Measurements from ENCODE around the gene CTIF.

CTIF gene

GRCh38 chr18:48687346-48688042 lies 148.7 kb downstream of the CTIF start:
- TF ChIP-seq, protein P1, sequence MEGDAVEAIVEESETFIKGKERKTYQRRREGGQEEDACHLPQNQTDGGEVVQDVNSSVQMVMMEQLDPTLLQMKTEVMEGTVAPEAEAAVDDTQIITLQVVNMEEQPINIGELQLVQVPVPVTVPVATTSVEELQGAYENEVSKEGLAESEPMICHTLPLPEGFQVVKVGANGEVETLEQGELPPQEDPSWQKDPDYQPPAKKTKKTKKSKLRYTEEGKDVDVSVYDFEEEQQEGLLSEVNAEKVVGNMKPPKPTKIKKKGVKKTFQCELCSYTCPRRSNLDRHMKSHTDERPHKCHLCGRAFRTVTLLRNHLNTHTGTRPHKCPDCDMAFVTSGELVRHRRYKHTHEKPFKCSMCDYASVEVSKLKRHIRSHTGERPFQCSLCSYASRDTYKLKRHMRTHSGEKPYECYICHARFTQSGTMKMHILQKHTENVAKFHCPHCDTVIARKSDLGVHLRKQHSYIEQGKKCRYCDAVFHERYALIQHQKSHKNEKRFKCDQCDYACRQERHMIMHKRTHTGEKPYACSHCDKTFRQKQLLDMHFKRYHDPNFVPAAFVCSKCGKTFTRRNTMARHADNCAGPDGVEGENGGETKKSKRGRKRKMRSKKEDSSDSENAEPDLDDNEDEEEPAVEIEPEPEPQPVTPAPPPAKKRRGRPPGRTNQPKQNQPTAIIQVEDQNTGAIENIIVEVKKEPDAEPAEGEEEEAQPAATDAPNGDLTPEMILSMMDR (IDR thresholded peaks at IDR 0.05), result no peak
- TF ChIP-seq ZFX (IDR thresholded peaks at IDR 0.05; ENCODE audit: borderline replicate concordance), result no peak
- no peak overlapping the region for H3K27ac ChIP-seq

- H3K27ac ChIP-seq, result no peak overlapping the region
- TF ChIP-seq ZFX (IDR thresholded peaks at IDR 0.05; ENCODE audit: borderline replicate concordance), result no peak
- TF ChIP-seq, protein P1 (IDR thresholded peaks at IDR 0.05), result no peak
Observed at GRCh38 chr18:48688961-48689360, 150.1 kb downstream of the CTIF start.

DNA sequence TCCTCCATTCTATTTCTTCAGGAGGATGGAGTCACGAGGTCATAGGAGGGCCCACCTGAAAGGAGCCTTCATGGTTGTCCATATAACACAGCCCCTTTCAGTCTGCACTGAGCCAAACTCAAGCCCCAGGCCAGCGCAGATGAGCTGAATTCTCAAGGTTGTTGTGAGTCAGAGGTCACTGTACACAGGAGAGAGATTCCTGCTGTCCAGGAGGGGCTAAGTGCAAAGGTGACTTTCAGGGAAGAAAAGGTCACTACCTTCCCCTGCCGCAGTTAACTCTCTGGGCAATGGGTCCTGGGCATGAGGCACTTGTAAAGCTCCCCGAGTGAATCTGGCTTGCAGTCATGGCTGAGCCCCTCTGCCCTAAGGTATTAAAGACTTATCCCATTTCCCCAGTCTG lies 150.7 kb downstream of the CTIF start:
- TF ChIP-seq, protein P1 (IDR thresholded peaks at IDR 0.05), result no peak
- TF ChIP-seq ZFX (IDR thresholded peaks at IDR 0.05; ENCODE audit: borderline replicate concordance), result no peak
- H3K27ac ChIP-seq, result no peak overlapping the region

DNA sequence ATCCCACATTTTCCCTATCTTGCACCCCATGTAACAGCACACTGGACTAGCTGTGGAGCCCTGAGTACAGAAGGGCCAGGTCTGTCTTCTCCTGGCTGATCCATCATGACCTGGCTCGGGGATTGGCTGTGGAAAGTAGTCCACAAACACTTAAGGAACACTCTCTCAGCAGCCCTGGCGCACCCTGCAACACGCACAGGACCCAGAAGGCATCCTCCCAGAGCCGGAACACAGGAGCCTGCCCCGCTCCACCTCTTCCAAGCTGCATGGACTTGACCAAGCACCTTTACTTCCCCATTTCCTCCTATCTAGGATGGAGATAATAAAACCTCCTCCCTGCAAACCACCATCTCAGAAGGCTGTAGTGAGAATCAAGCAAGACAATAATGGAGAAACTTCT lies 151.7 kb downstream of the CTIF start:
- H3K27ac ChIP-seq, result no peak overlapping the region
- TF ChIP-seq, protein P1 (IDR thresholded peaks at IDR 0.05), result no peak
- no peak for TF ChIP-seq ZFX (IDR thresholded peaks at IDR 0.05; ENCODE audit: borderline replicate concordance)

DNA sequence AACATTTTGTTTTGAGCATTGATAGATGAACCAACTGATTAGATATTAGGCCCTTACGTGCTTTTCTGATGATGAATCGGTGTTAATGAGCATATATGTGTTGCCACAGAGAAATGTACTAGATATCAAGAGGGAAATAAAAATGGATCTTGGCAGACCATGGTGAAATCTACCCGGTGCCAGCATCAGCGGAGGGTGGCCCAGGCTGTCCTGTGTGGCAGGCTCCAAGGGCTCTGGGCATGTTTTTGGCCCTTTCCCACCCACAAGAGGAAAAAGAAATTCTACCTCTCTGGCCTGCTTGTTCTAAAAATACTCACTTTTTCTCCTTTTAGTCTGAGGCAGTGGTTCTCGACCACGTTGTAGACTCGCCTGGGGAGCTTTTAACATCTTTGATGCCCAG lies 154.2 kb downstream of the CTIF start:
- H3K27ac ChIP-seq, result no peak overlapping the region
- TF ChIP-seq, protein P1 (IDR thresholded peaks at IDR 0.05), result no peak
- no peak for TF ChIP-seq ZFX (IDR thresholded peaks at IDR 0.05; ENCODE audit: borderline replicate concordance)

DNA sequence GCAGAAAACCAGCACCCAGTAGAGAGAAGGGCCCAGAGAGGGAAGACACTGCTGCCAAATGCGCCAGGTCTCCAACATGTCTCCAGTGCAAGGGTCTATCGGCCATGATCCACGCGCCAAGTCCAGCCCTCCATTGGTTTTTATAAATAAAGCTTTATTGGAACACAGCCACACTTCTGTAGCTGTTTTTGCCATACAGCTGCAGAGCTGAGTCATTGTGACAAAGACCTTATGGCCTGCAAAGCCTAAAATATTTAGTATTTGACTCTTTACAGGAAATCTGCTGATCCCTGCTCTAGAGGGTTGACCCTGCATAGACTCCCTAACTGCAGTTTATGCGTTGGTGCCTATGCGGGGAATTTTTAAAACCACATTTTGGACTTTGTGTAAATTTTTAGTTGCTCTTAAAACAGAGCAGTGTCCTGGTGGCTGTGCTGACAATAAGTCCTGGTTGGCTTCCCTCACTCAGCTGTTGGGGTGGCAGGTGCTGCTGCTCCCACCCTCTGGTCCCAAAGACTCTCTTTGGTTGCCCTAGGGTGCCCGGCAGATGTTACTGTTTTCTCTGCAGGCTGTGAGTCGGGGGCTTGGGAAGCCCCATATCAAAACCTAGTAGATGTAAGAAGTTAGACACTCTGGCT lies 154.9 kb downstream of the CTIF start:
- no peak overlapping the region for H3K27ac ChIP-seq
- TF ChIP-seq, protein P1 (IDR thresholded peaks at IDR 0.05), result no peak
- TF ChIP-seq ZFX (IDR thresholded peaks at IDR 0.05; ENCODE audit: borderline replicate concordance), result no peak

DNA sequence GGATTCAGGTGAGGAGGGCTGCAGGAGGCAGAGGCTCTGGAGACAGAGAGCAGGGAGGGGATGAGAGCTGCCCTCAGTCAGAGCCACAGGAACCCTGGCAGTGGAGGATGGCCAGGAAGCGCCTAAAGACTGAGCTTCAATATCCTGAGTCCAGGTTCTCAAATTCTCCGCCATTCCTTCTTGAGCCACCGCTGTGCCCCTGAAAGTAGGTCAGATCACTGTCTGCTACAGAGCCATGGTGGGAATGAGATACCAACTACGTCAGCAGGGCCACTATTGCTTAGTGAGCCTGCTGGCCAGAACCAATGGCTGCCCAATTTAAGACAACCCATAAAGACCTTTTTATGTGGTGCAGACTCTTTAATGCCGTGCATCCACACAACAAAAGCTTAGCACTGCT lies 155.5 kb downstream of the CTIF start:
- no peak for TF ChIP-seq ZFX (IDR thresholded peaks at IDR 0.05; ENCODE audit: borderline replicate concordance)
- TF ChIP-seq, protein P1 (IDR thresholded peaks at IDR 0.05), result no peak
- no peak overlapping the region for H3K27ac ChIP-seq

Data from 22Rv1 (cell line).